Mesodermal cell (in vitro differentiated cells): ENCODE results near the gene STIM2.

Source experiments
- H3K27ac ChIP-seq: 2 replicates; pipeline ENCODE4 v1.7.0; 2013; ENCODE audit warnings: mild to moderate bottlenecking, low read depth, low read length, moderate library complexity; ENCODE audit not compliant: severe bottlenecking
- H3K36me3 ChIP-seq: 2 replicates; pipeline ENCODE4 v1.7.1; 2013; ENCODE audit warnings: mild to moderate bottlenecking, low read length, moderate library complexity; ENCODE audit not compliant: control insufficient read depth, insufficient read depth
- H3K4me1 ChIP-seq: one replicate; pipeline ENCODE4 v1.7.1; 2013; ENCODE audit warnings: mild to moderate bottlenecking, low read length; ENCODE audit not compliant: insufficient read depth, control insufficient read depth, poor library complexity, severe bottlenecking
- H3K4me3 ChIP-seq: 2 replicates; pipeline ENCODE4 v1.7.0; 2013; ENCODE audit warnings: low read length, control low read depth, mild to moderate bottlenecking; ENCODE audit not compliant: insufficient read depth, poor library complexity, severe bottlenecking; ENCODE audit errors: extremely low read depth
- H3K9me3 ChIP-seq: 2 replicates; pipeline ENCODE4 v1.7.1; 2013; ENCODE audit warnings: mild to moderate bottlenecking, low read length, moderate library complexity; ENCODE audit not compliant: control insufficient read depth
- WGBS, 2 experiments: methylation state at CpG; one replicate each; pipeline ENCODE4 v1.1.5; 2013; ENCODE audit warnings: missing lambda C conversion rate in 2 of 2; ENCODE audit not compliant: insufficient coverage in 2 of 2; 5-methylcytosine and 5-hydroxymethylcytosine counted together

The STIM2 gene

DNA sequence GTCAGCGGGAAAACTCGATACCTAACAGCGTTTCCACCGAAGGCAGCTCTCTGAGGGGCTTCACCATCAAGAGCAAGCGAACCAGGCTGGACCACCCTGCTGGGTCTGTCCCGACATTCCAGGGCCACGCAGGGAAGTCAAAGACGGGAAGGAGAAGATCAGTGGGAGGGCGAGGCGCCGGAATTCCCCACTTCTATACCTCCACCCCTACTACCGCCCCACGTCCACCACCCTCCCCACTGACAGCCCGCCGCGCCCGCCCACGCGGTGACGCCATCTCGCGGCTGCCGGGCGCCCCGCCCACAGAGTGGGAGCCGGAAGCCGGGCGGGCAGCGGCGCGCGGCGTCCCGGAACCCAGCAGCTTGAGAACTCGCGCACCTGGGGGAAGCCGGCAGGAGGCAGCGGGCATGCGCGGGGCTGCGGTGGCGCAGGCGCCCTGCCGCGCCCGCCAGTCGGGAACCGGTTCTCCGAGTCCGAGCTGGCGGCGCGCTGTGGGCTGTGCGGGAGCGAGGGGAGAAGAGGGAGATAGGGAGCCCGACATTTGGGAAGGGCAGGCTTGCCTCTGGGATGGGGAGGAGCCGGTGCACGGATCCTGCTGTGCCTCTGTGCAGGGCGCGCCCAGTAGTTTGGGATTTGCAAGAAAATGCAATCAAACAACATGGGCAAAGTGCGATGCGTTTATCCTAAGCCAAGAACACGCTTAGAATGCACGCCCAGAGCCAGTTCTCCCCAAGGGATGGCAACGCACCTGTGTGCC lies 3.2 kb upstream of the STIM2 start:
- H3K9me3 ChIP-seq, result no peaks in the 10 kb centered on the region
- WGBS, 2 experiments, result 2 to 3% methylated on average over 18 to 50 of the region's 65 CpGs
- H3K27ac ChIP-seq, result peak overlapping the region; percentile 39
- no peaks in the 10 kb centered on the region for H3K36me3 ChIP-seq
- peaks cover 19% of the 10 kb centered on the region for H3K4me1 ChIP-seq
- peak overlapping the region; percentile 66 for H3K4me3 ChIP-seq

DNA sequence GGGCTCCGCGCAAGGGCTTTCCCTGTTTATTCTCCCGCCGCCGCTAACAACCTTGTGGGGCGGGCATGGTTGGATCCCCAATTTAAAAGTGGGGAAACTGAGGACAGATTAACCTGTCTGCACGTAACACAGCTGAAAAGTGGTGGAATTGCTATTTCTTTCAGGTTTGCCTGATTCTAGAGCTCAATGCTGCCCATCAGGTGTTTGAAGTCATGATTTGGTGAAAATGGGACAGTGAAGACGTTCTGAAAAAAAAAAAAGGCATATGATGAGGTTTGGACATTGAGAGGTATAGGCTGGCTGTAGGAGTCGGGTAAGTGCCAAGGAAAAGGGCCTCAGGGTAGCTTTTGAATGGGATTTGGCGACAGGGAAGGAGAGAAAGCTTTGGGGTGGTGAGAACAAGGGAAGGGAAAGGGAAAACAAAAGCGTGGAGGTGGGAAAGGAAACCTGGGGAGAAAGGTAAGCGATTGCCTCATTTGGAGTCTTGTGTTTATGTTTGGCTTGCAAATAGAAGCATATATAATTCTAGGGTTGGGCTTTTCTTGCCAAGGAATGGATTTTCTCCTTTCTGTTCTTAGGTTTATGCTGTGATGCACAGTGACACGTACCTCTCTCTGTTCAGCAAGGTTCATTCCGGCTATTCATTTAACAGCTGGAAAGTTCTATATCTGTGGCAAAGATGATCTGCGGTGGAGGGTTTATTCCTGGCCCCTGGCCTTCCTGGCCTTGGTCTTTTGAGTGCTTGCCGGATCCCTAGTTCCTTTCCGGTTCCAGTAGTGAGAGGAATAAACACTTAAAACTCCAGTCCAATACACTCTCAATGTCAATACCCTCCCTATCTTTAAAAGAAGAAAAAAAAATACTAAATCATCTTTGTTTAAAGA lies 2.4 kb upstream of the STIM2 start:
- peaks cover 19% of the 10 kb centered on the region for H3K4me1 ChIP-seq
- 11 to 15% methylated on average over 13 to 14 of the region's 17 CpGs for WGBS, 2 experiments
- H3K27ac ChIP-seq, result peak overlapping the region; percentile 39
- no peaks in the 10 kb centered on the region for H3K36me3 ChIP-seq
- no peaks in the 10 kb centered on the region for H3K9me3 ChIP-seq
- peak overlapping the region; percentile 66 for H3K4me3 ChIP-seq

DNA sequence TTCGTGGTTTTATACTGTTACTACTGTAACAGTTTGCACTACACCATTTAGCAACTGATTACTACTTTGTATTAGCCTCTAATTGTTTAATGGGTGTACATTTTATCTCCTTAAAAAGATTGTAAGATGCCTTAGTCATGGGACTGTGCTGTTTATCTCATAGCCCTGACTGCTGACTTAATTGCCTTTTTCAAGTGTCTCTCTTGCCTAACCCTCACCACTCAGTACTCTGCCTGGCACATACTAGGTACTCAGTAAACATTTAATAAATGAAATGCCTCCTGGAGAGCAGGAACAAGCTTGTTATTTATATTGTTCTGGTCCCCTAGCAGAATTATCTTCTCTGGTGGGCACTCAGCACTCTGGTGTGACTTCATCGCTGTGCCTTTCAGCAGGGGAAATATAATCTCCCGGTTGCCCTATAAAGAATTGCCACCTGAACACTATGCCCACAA lies 1.7 kb upstream of the STIM2 start:
- H3K4me3 ChIP-seq, result peak overlapping the region; percentile 66
- peaks cover 19% of the 10 kb centered on the region for H3K4me1 ChIP-seq
- WGBS, 2 experiments, result 80 to 100% methylated on average over 1 to 2 of the region's 3 CpGs
- H3K36me3 ChIP-seq, result no peaks in the 10 kb centered on the region
- H3K27ac ChIP-seq, result no peak overlapping the region
- no peaks in the 10 kb centered on the region for H3K9me3 ChIP-seq

DNA sequence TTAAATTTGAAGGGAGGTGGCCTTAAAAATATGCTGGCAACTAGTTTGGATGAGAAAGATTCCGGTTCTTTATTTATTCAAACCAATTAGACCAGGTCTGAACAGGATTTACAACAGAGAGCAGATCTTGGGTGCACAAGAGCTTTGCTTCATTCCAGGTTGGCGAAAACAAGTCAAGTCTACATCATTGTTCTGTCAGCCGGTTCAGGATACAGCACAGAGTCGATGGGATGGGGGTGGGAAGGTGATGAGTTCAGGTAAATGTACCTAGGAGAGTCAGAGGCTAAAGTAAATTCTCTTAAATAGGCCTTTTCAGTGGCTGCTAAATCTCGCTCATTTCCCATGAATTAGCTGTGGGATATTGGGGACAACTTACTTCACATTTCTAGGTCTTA lies 882 bp upstream of the STIM2 start:
- peaks cover 21% of the 10 kb centered on the region for H3K4me1 ChIP-seq
- 49 to 70% methylated on average over 2 to 3 of the region's 5 CpGs for WGBS, 2 experiments
- peak overlapping the region; percentile 67 for H3K27ac ChIP-seq

DNA sequence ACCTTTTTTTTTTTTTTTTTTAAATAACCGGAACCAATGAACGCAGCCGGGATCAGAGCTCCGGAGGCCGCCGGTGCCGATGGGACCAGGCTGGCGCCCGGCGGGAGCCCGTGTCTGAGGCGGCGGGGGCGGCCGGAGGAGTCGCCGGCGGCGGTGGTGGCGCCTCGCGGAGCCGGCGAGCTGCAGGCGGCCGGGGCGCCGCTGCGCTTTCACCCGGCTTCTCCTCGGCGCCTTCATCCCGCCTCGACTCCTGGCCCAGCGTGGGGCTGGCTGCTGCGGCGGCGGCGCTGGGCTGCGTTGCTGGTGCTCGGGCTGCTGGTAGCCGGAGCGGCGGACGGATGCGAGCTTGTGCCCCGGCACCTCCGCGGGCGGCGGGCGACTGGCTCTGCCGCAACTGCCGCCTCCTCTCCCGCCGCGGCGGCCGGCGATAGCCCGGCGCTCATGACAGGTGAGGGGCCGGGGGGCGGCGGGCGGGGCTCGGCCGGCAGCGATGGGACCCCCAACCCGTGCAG lies 337 bp downstream of the STIM2 start:
- no peaks in the 10 kb centered on the region for H3K36me3 ChIP-seq
- 0% methylated on average over 48 to 61 of the region's 70 CpGs for WGBS, 2 experiments
- H3K9me3 ChIP-seq, result no peaks in the 10 kb centered on the region
- peaks cover 24% of the 10 kb centered on the region for H3K4me1 ChIP-seq
- H3K4me3 ChIP-seq, result peak overlapping the region; percentile 72
- H3K27ac ChIP-seq, result peak overlapping the region; percentile 85

More for the DNA sequence above, 882 bp upstream of the STIM2 start:
- Histone ChIP-seq H3K4me3 (peak overlapping the region; percentile 72), H3K9me3 (no peaks in the 10 kb centered on the region), H3K36me3 (no peaks in the 10 kb centered on the region)

DNA sequence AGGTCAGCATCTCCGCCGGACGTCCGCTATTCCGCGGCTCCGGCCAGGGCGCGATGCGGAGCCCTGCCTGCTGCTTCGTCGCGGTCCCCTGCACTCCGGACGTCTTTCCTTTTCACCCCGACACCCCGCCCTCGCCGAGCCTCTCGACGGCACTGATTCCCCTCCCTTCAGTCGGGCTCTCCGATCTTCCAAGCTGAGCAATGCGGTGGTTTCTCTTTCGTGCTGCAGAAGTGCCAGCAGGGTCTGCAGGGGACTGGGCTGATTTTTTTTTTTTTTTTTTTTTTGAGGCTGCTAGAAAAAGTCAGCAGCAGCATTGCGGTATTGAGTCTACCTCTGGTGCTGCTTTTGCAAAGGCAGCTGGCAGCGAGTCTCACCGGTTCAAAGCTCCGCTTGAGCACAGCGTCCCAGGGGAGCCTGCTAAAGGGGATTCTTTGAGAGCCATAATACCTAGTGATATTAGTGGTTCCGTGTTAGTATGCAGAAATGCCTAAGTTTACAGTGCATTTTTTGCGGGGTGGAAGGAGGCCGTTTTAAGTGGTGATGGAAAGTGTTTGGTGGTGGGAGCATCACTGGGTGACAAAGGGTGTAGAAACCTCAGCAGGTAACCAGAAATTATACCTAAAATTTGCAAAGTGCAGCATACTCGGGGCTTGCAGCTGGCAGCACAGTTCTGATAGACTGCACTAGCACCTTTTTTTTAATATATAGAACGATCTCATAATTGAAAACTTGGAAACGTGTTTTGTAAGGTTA lies 969 bp downstream of the STIM2 start:
- Histone ChIP-seq H3K4me1 (peaks cover 25% of the 10 kb centered on the region), H3K36me3 (no peaks in the 10 kb centered on the region), H3K27ac (peak overlapping the region; percentile 85), H3K9me3 (no peaks in the 10 kb centered on the region), H3K4me3 (peak overlapping the region; percentile 72)
- WGBS, 2 experiments, result 0% methylated on average over 32 to 33 of the region's 36 CpGs

DNA sequence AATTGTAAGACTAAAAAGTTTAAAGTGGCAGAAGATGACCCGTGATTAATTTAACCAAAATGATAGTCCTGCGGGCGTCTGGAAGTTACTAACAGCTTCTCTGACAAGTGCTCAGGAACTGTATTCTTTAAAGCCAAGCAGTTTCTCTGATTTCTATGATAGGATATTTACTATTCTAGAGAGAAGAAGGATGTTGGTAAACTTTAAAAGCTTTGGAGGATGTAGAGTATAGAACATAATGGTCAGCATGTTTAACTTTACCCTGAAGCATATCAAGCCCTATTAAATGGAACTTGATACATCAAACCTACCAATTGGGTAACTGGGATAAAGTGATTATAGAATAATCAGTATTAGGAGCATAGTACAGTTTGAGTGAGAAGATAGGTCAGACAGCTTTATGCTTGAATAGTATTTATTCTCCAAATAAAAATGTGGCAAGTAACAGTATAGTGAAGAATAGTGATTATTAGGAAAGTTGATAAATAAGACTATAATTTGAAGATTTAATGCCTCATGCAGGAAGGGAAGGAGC lies 1.8 kb downstream of the STIM2 start:
- Histone ChIP-seq H3K9me3 (no peaks in the 10 kb centered on the region), H3K36me3 (no peaks in the 10 kb centered on the region), H3K27ac (no peak overlapping the region), H3K4me1 (peaks cover 28% of the 10 kb centered on the region), H3K4me3 (peak overlapping the region; percentile 72)
- no CpG with 5 or more reads among the region's 3 CpGs for WGBS, 2 experiments

DNA sequence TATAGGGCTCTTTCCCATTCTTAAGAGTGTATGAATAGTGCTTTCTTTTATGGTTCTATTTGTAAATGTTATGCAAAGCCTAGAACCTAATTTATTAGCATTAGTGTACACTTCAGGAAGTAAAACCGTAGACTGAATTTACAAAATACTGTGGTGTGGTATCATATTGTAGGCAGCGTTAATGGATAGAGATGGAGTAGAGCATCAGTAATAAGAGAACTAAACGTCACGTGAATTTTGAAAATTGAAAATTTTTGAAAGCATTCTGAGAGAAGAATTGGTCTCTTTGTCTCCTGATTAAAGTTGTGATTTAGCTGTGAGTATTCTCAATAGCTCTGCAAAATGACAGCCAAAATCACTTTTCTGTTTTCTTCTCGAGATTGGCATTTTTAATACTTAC lies 2.9 kb downstream of the STIM2 start:
- 76 to 90% methylated on average over 4 of the region's 5 CpGs for WGBS, 2 experiments
- Histone ChIP-seq H3K4me1 (peaks cover 31% of the 10 kb centered on the region), H3K9me3 (no peaks in the 10 kb centered on the region), H3K4me3 (peak overlapping the region; percentile 14), H3K27ac (no peak overlapping the region), H3K36me3 (no peaks in the 10 kb centered on the region)

DNA sequence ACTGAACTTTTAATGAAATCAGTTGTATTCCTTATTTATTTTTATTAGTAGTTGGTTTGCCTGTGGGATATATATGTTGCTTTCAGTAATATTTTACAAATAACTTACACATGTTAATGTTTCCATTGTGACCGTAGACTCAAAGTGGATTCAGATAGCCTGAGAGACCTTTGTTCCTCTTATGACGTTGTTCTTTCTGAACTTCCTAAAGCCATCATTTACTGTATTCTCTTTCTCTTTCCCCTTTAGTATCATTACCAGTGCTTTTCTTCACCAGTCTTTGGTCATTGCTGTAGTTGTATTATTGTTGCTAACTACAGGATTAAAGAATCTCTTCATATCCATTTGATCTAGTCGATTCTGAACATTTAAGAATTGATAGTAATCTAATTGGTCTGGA lies 4.3 kb downstream of the STIM2 start:
- Histone ChIP-seq H3K4me3 (no peak overlapping the region), H3K9me3 (no peaks in the 10 kb centered on the region)
- WGBS, 2 experiments, result 81% methylated on average over 3 of the region's 3 CpGs; no CpG with 5 or more reads in 1 of the 2 experiments

DNA sequence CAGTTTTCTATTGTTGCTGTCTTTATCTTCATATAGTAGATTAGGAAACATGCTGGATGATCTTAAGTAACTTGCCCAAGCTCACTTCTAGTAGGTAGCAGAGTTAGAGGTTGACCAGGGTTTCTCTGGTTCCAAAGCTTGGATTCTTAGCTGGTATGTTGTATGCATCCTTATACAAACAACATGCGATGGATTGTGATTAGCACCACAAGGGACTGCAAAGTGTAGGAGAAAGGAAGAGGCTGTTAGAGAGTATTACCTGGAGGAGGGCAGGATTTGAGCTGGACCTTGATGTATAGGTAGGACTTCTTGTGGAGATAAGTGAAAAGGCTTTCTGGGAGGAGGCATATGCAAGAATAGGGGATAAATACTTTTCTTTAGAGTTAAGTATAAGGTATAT lies 5.6 kb downstream of the STIM2 start:
- 90% methylated on average over 1 of the region's 1 CpG; no CpG with 5 or more reads in 1 of the 2 experiments for WGBS, 2 experiments
- peaks cover 22% of the 10 kb centered on the region for H3K4me1 ChIP-seq
- no peak overlapping the region for H3K4me3 ChIP-seq
- H3K27ac ChIP-seq, result no peak overlapping the region
- H3K9me3 ChIP-seq, result no peaks in the 10 kb centered on the region
- no peaks in the 10 kb centered on the region for H3K36me3 ChIP-seq

More for the DNA sequence above, 4.3 kb downstream of the STIM2 start:
- H3K4me1 ChIP-seq, result peaks cover 17% of the 10 kb centered on the region
- H3K36me3 ChIP-seq, result no peaks in the 10 kb centered on the region
- no peak overlapping the region for H3K27ac ChIP-seq
